Neural cell (in vitro differentiated cells): ENCODE measurements around the gene PPL. TPM values are rescaled to one million over a fixed set of nuclear protein-coding genes. Genes with fewer than 3 reads are reported as not detected.

Experiments used
- H2AFZ ChIP-seq: fragments of 200-600, 300-800 bp; sonication (generic), shearing (Covaris generic); 2 replicates; pipeline ENCODE4 v1.6.0; 2014; ENCODE audit warnings: low read depth, mild to moderate bottlenecking, antibody characterized with exemption, low read length, moderate library complexity
- H3F3A ChIP-seq: fragments of 200-600 bp; shearing (Covaris generic); 2 replicates; pipeline ENCODE4 v1.6.1; 2016; ENCODE audit warnings: mild to moderate bottlenecking, moderate library complexity, mixed read lengths, antibody characterized with exemption, low read length; ENCODE audit not compliant: insufficient read depth, poor library complexity, severe bottlenecking
- H3K27ac ChIP-seq: fragments of 200-600, 300-800 bp; sonication (generic), shearing (Covaris generic); 2 replicates; pipeline ENCODE4 v1.5.1; 2014; ENCODE audit warnings: mild to moderate bottlenecking, low read length, moderate library complexity
- H3K27me3 ChIP-seq: fragments of 300-800, 200-600 bp; sonication (generic), shearing (Covaris generic); 2 replicates; pipeline ENCODE4 v1.6.0; 2014; ENCODE audit warnings: mild to moderate bottlenecking, low read depth, low read length, moderate library complexity; ENCODE audit not compliant: insufficient read depth
- H3K36me3 ChIP-seq: fragments of 300-800, 200-600 bp; sonication (generic), shearing (Covaris generic); 2 replicates; pipeline ENCODE4 v1.5.1; 2014; ENCODE audit warnings: mild to moderate bottlenecking, antibody characterized with exemption, low read length, moderate library complexity; ENCODE audit not compliant: insufficient read depth
- H3K4me2 ChIP-seq: fragments of 300-800, 200-600 bp; sonication (generic), shearing (Covaris generic); 2 replicates; pipeline ENCODE4 v1.6.0; 2014; ENCODE audit warnings: mild to moderate bottlenecking, low read length
- H3K4me3 ChIP-seq: fragments of 300-800, 200-600 bp; sonication (generic), shearing (Covaris generic); 2 replicates; pipeline ENCODE4 v1.5.1; 2014; ENCODE audit warnings: mild to moderate bottlenecking, low read length, moderate library complexity
- H3K79me2 ChIP-seq: fragments of 200-600 bp; shearing (Covaris generic); replicated peaks from 2 replicates; pipeline ENCODE4 v1.6.0; 2014; ENCODE audit warnings: mild to moderate bottlenecking, low read length, moderate library complexity; ENCODE audit not compliant: insufficient read depth
- H3K9ac ChIP-seq: fragments of 300-800, 200-600 bp; sonication (generic), shearing (Covaris generic); 2 replicates; pipeline ENCODE4 v1.6.1; 2016; ENCODE audit warnings: mild to moderate bottlenecking, low read length, mixed read lengths
- H3K9me2 ChIP-seq: fragments of 200-600 bp; shearing (Covaris generic); 2 replicates; pipeline ENCODE4 v1.6.1; 2016; ENCODE audit warnings: mild to moderate bottlenecking, low read length, mixed read lengths; ENCODE audit not compliant: insufficient read depth
- H3K9me3 ChIP-seq: fragments of 200-600, 300-800 bp; sonication (generic), shearing (Covaris generic); 2 replicates; pipeline ENCODE4 v1.6.1; 2016; ENCODE audit warnings: mild to moderate bottlenecking, mixed run types, low read length, moderate library complexity, mixed read lengths
- H4K20me1 ChIP-seq: fragments of 200-600 bp; shearing (Covaris generic); 2 replicates; pipeline ENCODE4 v1.6.1; 2016; ENCODE audit warnings: mild to moderate bottlenecking, mixed run types; ENCODE audit not compliant: insufficient read depth
- CTCF ChIP-seq: fragments of 450-650 bp; IDR thresholded peaks from 2 replicates; pipeline ENCODE4 v1.5.1; 2014; ENCODE audit warnings: antibody characterized with exemption, mild to moderate bottlenecking, moderate library complexity; ENCODE audit not compliant: poor library complexity, severe bottlenecking
- EP300 ChIP-seq: fragments of 450-650 bp; conservative IDR thresholded peaks from 2 replicates; pipeline ENCODE4 v1.6.1; 2014; ENCODE audit warnings: antibody characterized with exemption, mild to moderate bottlenecking, moderate library complexity; ENCODE audit not compliant: poor library complexity, severe bottlenecking
- EZH2 ChIP-seq: fragments of 200-600, 300-800 bp; shearing (Covaris generic), sonication (generic); IDR thresholded peaks from 2 replicates; pipeline ENCODE4 v1.6.1; 2014; ENCODE audit warnings: antibody characterized with exemption, low read length, borderline replicate concordance, mild to moderate bottlenecking; ENCODE audit not compliant: insufficient read depth, poor library complexity, severe bottlenecking
- MXI1 ChIP-seq: fragments of 450-650 bp; conservative IDR thresholded peaks from 2 replicates; pipeline ENCODE4 v1.6.1; 2014; ENCODE audit warnings: antibody characterized with exemption, mild to moderate bottlenecking; ENCODE audit not compliant: poor library complexity, severe bottlenecking
- POLR2AphosphoS5 ChIP-seq: IDR thresholded peaks from 2 replicates; pipeline ENCODE4 v1.6.1; 2012
- RAD21 ChIP-seq: fragments of 450-650 bp; conservative IDR thresholded peaks from 2 replicates; pipeline ENCODE4 v1.6.1; 2014; ENCODE audit warnings: antibody characterized with exemption, mild to moderate bottlenecking, moderate library complexity
- REST ChIP-seq: IDR thresholded peaks from 2 replicates; pipeline ENCODE4 v1.6.1; 2012; ENCODE audit warnings: borderline replicate concordance
- SMC3 ChIP-seq: fragments of 450-650 bp; conservative IDR thresholded peaks from 2 replicates; pipeline ENCODE4 v1.6.1; 2014; ENCODE audit warnings: antibody characterized with exemption, mild to moderate bottlenecking, moderate library complexity; ENCODE audit not compliant: poor library complexity
- TAF1 ChIP-seq: IDR thresholded peaks from 2 replicates; pipeline ENCODE4 v1.6.1; 2012; ENCODE audit warnings: low read depth
- polyA plus RNA-seq: library from polyadenylated mRNA; depleted of rRNA; stranded (reverse); fragments of >200 nt; gene quantifications from 2 replicates; pipeline ENCODE4 v1.2.3, GENCODE V29; 2014

The PPL gene
- polyA plus RNA-seq, 1 donor from 2014 or later = 0.81 TPM

- TF ChIP-seq TAF1 (no peak), POLR2AphosphoS5 (no peak), REST (no peak), SMC3 (no peak), MXI1 (no peak), RAD21 (no peak), CTCF (no peak), EZH2 (no peak), EP300 (no peak)
Observed at GRCh38 chr16:4946917-4947316, 10.0 kb upstream of the PPL start.

DNA sequence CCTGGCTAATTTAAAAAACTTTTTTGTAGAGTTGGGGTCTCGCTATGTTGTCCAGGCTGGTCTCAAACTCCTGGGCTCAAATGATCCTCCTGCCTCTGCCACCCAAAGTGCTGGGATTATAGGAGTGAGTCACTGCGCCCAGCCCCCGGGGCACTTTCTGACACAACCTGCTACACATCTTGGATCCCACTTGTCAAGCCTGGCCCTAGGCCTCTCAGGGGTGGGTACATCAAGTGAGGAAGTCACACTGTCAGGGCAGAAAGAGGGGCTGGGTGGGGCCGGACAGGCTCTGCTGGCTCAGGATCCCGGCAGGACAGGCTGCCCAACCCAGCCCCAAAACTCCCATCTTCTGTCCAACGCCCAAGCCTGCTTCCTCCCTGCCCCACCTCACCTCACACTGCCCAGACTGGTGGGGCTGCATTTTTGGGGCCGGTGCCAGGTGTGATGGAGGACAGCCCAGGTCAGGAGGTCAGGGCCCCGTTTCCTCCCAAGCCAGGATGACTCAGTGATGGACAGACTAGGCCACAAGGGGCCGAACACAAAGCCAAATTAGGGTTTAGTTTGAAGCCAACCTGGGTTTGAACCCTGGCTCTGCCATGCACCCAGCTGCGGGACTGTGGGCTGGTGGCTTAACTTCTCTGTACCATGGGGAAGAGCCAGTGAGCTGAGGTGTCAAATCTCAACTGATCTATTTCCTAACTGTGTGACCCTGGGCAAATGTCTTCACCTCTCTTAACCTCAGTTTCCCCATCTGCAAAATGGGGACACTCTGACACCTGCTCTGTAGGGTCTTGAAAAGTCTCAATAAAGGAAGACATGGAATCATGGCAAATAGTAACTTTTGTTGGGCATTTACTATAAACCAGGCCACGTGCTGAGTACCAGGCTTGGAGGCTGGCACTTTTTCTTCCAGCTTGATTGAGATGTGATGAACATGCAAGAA, 8.9 kb upstream of the PPL start:
- Histone ChIP-seq H3F3A (no peaks in the 10 kb centered on the region), H3K36me3 (no peaks in the 10 kb centered on the region), H3K27ac (no peak overlapping the region), H2AFZ (no peak overlapping the region), H3K4me3 (no peak overlapping the region), H3K4me2 (no peak overlapping the region), H3K79me2 (no peaks in the 10 kb centered on the region), H3K9me3 (no peaks in the 10 kb centered on the region), H3K9ac (no peak overlapping the region), H3K9me2 (no peaks in the 10 kb centered on the region), H3K27me3 (no peaks in the 10 kb centered on the region), H4K20me1 (no peaks in the 10 kb centered on the region)
- TF ChIP-seq REST = no peak
- TF ChIP-seq CTCF = no peak
- no peak for TF ChIP-seq MXI1
- no peak for TF ChIP-seq EZH2
- TF ChIP-seq TAF1 = no peak
- TF ChIP-seq EP300 = no peak
- no peak for TF ChIP-seq SMC3
- TF ChIP-seq RAD21 = no peak

More at GRCh38 chr16:4946917-4947316, 10.0 kb upstream of the PPL start:
- H3K9ac ChIP-seq = no peak overlapping the region
- H3K4me3 ChIP-seq = no peak overlapping the region
- H3F3A ChIP-seq = no peaks in the 10 kb centered on the region
- H3K9me3 ChIP-seq = no peaks in the 10 kb centered on the region
- no peaks in the 10 kb centered on the region for H3K27me3 ChIP-seq
- H3K79me2 ChIP-seq = no peaks in the 10 kb centered on the region
- H3K4me2 ChIP-seq = no peak overlapping the region
- no peaks in the 10 kb centered on the region for H3K9me2 ChIP-seq
- H3K36me3 ChIP-seq = no peaks in the 10 kb centered on the region
- no peak overlapping the region for H3K27ac ChIP-seq
- H2AFZ ChIP-seq = no peak overlapping the region
- H4K20me1 ChIP-seq = no peaks in the 10 kb centered on the region
